Suprapubic skin (tissue), 4 donors: ENCODE results near the gene CAMTA1. TPM values are rescaled to one million over a fixed set of nuclear protein-coding genes. Genes with fewer than 3 reads are reported as not detected.

Source experiments
- DNase-seq, 2 donors: peaks; one replicate each; pipeline ENCODE4 v3.0.0-alpha.2; 2019; ENCODE audit warnings: low spot score in 2 of 2
- H3K27ac ChIP-seq: fragments of 200-600 bp; sonication (generic); one replicate; pipeline ENCODE4 v1.5.1; 2019
- H3K27me3 ChIP-seq: fragments of 200-600 bp; sonication (generic); one replicate; pipeline ENCODE4 v1.5.1; 2019
- H3K36me3 ChIP-seq: fragments of 200-600 bp; sonication (generic); one replicate; pipeline ENCODE4 v1.5.1; 2019
- H3K4me1 ChIP-seq: fragments of 200-600 bp; sonication (generic); one replicate; pipeline ENCODE4 v1.5.1; 2019
- H3K4me3 ChIP-seq: fragments of 200-600 bp; sonication (generic); one replicate; pipeline ENCODE4 v1.5.1; 2019; ENCODE audit warnings: mild to moderate bottlenecking
- H3K9me3 ChIP-seq: fragments of 200-600 bp; sonication (generic); one replicate; pipeline ENCODE4 v1.5.1; 2019
- EP300 ChIP-seq: sonication (generic); formaldehyde crosslinking; IDR thresholded peaks from one replicate; pipeline ENCODE4 v1.6.1; 2017; ENCODE audit warnings: antibody characterized with exemption
- POLR2A ChIP-seq, 2 donors: fragments of 450-650 bp; IDR thresholded peaks; one replicate each; pipeline ENCODE4 v1.6.1; 2017; ENCODE audit warnings: antibody characterized with exemption in 2 of 2, mild to moderate bottlenecking in 2 of 2, moderate library complexity in 2 of 2
- POLR2AphosphoS5 ChIP-seq, 3 donors: sonication (generic); formaldehyde crosslinking; IDR thresholded peaks; one replicate each; pipeline ENCODE4 v1.6.1; 2017; ENCODE audit warnings: antibody characterized with exemption in 3 of 3
- WGBS: methylation state at CpG from one replicate; pipeline ENCODE4 v1.1.5; 2018; 5-methylcytosine and 5-hydroxymethylcytosine counted together
- total RNA-seq, 4 donors: library from RNA; depleted of rRNA; stranded (reverse); fragments of >200 nt; gene quantifications; one replicate each; pipeline ENCODE4 v1.1.0, GENCODE V29; 2016
- TF ChIP-seq, protein P1 (sequence below), 2 donors: fragments of 200-600 bp in 1 of 2; fragments of 450-650 bp in 1 of 2; sonication (generic) in 1 of 2; IDR thresholded peaks; one replicate each; pipeline ENCODE4 v1.5.1; 2016 to 2019; ENCODE audit warnings: antibody characterized with exemption in 2 of 2, mild to moderate bottlenecking in 1 of 2, moderate library complexity in 1 of 2

Gene CAMTA1
- total RNA-seq, 4 donors from 2014 or later: 40.4 to 54.1 (median 46.6) TPM

DNA sequence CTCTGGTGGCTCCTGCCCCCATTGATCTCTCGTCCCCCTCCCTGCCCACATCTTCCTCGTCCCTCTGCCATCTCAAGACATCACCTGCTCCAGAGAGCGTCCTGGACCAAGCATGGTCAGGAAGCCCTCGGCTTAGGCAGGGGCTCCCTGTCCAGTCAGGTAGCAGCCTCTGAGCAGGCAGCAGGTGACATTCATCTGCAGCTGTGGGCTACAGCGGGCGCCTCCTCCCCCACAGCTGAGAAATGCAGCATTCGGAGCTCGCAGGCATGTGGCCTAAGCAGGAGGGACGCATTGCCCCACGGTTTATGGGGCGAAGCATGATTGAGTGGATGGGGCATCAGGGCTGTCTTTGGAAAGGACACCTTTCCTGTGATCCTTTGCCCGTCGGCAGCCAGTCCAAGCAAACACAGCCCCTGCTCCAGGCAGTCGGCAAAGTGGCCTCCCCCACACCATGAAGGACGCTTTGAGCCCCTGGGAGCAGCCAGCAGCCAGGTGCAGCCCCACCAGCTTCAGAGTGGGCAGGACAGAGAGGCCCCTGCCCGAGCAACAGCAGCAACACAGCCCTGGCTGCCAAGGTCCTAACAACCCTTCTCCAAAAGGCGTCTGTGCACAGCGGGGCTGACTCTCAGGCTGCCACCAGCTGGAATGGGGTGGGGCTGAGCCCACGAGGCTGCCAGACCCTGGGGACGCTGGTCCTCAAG is 751.8 kb downstream of the CAMTA1 start:
- DNase-seq: no peak
- Histone ChIP-seq H3K27me3 (peaks cover 50% of the 10 kb centered on the region), H3K36me3 (no peaks in the 10 kb centered on the region), H3K4me3 (no peak overlapping the region), H3K4me1 (peaks cover 6% of the 10 kb centered on the region), H3K9me3 (no peaks in the 10 kb centered on the region), H3K27ac (no peak overlapping the region)
- TF ChIP-seq, protein P1, sequence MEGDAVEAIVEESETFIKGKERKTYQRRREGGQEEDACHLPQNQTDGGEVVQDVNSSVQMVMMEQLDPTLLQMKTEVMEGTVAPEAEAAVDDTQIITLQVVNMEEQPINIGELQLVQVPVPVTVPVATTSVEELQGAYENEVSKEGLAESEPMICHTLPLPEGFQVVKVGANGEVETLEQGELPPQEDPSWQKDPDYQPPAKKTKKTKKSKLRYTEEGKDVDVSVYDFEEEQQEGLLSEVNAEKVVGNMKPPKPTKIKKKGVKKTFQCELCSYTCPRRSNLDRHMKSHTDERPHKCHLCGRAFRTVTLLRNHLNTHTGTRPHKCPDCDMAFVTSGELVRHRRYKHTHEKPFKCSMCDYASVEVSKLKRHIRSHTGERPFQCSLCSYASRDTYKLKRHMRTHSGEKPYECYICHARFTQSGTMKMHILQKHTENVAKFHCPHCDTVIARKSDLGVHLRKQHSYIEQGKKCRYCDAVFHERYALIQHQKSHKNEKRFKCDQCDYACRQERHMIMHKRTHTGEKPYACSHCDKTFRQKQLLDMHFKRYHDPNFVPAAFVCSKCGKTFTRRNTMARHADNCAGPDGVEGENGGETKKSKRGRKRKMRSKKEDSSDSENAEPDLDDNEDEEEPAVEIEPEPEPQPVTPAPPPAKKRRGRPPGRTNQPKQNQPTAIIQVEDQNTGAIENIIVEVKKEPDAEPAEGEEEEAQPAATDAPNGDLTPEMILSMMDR (IDR thresholded peaks at IDR 0.05): no peak
- TF ChIP-seq POLR2A (IDR thresholded peaks at IDR 0.05) (no peak), POLR2AphosphoS5 (IDR thresholded peaks at IDR 0.05) (no peak), EP300 (no peak)
- 61% methylated on average over 10 of the region's 20 CpGs for WGBS

DNA sequence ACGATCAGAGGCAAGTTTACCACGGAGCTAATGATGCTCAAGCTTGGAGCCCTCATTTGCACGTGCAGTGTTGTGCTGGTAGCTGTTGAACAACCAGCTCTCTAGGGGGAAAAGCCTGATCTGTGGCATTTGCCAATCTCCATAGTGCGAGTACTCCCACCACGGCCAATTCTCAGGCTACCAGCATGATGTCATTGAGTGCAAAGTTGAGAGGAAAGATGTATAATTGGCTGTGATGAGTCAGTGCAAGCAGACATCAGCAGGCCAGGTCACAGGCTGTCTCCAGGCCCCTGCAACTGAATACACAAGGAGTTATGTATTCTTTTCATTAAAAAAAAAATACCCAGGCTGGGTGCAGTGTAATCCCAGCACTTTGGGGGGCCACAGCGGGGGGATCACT is 752.8 kb downstream of the CAMTA1 start:
- Histone ChIP-seq H3K4me1 (peaks cover 6% of the 10 kb centered on the region), H3K4me3 (no peak overlapping the region), H3K36me3 (no peaks in the 10 kb centered on the region), H3K27ac (no peak overlapping the region), H3K9me3 (no peaks in the 10 kb centered on the region), H3K27me3 (peaks cover 46% of the 10 kb centered on the region)
- WGBS: 76% methylated on average over 6 of the region's 6 CpGs
- TF ChIP-seq POLR2AphosphoS5 (IDR thresholded peaks at IDR 0.05): no peak
- no peak for TF ChIP-seq POLR2A (IDR thresholded peaks at IDR 0.05)
- TF ChIP-seq, protein P1 (IDR thresholded peaks at IDR 0.05): no peak
- no peak for TF ChIP-seq EP300
- DNase-seq: no peak

GRCh38 chr1:7538849-7539768 is 753.9 kb downstream of the CAMTA1 start:
- Histone ChIP-seq H3K9me3 (no peaks in the 10 kb centered on the region), H3K4me3 (no peak overlapping the region), H3K27ac (no peak overlapping the region), H3K4me1 (peaks cover 3% of the 10 kb centered on the region), H3K36me3 (no peaks in the 10 kb centered on the region), H3K27me3 (peaks cover 35% of the 10 kb centered on the region)
- DNase-seq: no peak
- WGBS: 68% methylated on average over 10 of the region's 10 CpGs
- TF ChIP-seq, protein P1 (IDR thresholded peaks at IDR 0.05): no peak

- TF ChIP-seq, protein P1 (IDR thresholded peaks at IDR 0.05): peak in 1 of 2 donors; percentile 28
- TF ChIP-seq EP300 (no peak), POLR2AphosphoS5 (IDR thresholded peaks at IDR 0.05) (no peak), POLR2A (IDR thresholded peaks at IDR 0.05) (no peak)
- no peak overlapping the region for H3K4me3 ChIP-seq
- DNase-seq: no peak
- peaks cover 3% of the 10 kb centered on the region for H3K4me1 ChIP-seq
- no peaks in the 10 kb centered on the region for H3K9me3 ChIP-seq
- WGBS: 40% methylated on average over 6 of the region's 7 CpGs
- no peaks in the 10 kb centered on the region for H3K36me3 ChIP-seq
- peaks cover 29% of the 10 kb centered on the region for H3K27me3 ChIP-seq
- no peak overlapping the region for H3K27ac ChIP-seq
Observed at GRCh38 chr1:7539769-7540175, 754.5 kb downstream of the CAMTA1 start.

GRCh38 chr1:7540816-7541215 is 755.6 kb downstream of the CAMTA1 start:
- no peak for DNase-seq
- WGBS: 71% methylated on average over 7 of the region's 7 CpGs
- no peaks in the 10 kb centered on the region for H3K36me3 ChIP-seq
- peaks cover 23% of the 10 kb centered on the region for H3K27me3 ChIP-seq
- TF ChIP-seq POLR2AphosphoS5 (IDR thresholded peaks at IDR 0.05) (no peak), EP300 (no peak), POLR2A (IDR thresholded peaks at IDR 0.05) (no peak)
- TF ChIP-seq, protein P1 (IDR thresholded peaks at IDR 0.05): no peak
- H3K4me3 ChIP-seq: no peak overlapping the region
- H3K27ac ChIP-seq: no peak overlapping the region
- H3K4me1 ChIP-seq: peaks cover 3% of the 10 kb centered on the region
- no peaks in the 10 kb centered on the region for H3K9me3 ChIP-seq
